GM15510 (cell line): ENCODE data around the gene ZBTB5.

ENCODE experiments used
- POLR2A ChIP-seq: IDR thresholded peaks from 3 replicates; pipeline ENCODE4 v1.6.1; 2011; ENCODE audit warnings: borderline replicate concordance; ENCODE audit not compliant: insufficient read length; ENCODE audit errors: extremely low read depth

ZBTB5 gene

DNA sequence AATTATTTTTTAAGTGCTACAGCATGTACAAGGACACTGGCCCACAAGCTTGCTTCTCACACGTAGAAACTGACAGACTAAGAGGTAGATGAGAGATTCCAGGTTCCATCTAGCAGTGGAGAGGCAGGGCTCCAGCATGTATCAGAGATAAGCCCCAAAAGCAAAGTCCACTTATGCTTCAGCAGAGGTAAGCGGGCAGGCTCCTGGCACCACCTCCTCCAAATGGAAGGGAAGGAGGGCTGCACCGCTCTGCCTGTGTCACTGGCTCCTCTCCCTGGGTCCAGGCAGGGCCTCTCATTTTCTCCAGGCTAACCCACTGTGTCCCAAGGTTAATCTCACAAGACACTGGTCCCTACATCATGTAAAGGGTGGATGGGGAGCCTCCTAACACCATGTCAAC, 26.9 kb downstream of the ZBTB5 start:
- TF ChIP-seq POLR2A = no peak

DNA sequence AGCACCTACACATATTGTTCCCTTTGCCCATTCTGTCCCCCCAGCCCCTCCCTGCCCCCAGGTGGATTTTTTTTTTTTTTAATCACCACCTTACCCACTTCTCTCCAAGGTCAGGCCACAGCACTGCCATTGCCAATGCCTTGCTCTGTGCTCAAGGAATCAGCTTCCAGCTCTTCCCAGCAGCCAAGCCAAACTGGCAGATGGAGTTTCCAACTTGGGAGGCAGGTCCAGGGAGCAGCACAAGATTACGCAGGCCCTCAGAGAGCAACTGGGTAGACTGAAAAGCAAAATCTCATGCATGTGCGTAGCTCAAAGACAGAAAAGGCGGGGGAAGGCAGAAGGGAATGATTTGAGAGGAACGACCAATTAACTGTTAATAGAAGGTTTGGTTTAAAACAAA, 27.6 kb downstream of the ZBTB5 start:
- no peak for TF ChIP-seq POLR2A

- no peak for TF ChIP-seq POLR2A
Observed at GRCh38 chr9:37437010-37437409, 28.2 kb downstream of the ZBTB5 start.

GRCh38 chr9:37436540-37436939, 28.7 kb downstream of the ZBTB5 start:
- no peak for TF ChIP-seq POLR2A

DNA sequence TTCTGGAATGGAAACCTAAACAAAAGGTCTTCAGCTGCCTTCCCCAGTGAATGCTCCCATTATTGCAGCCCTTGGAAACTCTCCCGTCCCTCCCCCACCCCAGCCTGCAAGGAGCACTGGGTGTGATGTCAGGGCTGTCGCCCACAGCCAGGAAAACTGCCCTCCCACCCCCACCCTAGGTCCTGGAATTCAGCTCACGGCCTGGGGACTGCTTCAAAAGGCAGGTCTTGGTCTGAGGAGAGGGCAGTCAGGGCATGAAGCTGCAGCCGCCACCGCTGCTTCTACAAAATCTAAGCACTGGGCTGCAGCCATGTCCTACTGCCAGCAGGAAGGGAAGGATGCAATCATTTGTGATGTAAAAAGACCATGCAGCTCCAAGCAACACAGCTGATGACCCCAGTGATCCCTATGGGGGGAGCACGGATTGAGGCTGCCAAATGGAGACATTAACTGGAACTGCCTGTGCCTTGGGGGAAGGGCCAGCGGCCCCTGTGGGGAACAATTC, 31.3 kb downstream of the ZBTB5 start:
- TF ChIP-seq POLR2A = no peak

DNA sequence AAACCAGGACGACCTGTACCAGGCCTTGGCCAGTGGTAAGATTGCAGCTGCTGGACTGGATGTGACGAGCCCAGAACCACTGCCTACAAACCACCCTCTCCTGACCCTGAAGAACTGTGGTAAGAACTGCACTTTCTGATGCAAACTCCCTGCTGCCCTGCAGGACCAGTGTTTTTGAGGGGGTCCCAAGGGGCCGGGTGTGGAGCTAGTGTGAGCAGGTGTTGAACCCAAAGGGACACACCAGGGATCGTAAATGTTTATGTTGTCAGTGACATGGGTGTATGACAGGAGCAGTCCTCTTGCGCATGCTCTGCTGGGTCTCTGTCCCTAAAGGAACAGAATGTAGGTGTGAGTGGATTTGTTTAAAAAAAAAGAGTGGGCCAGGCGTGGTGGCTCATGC, 33.2 kb downstream of the ZBTB5 start:
- TF ChIP-seq POLR2A = no peak

DNA sequence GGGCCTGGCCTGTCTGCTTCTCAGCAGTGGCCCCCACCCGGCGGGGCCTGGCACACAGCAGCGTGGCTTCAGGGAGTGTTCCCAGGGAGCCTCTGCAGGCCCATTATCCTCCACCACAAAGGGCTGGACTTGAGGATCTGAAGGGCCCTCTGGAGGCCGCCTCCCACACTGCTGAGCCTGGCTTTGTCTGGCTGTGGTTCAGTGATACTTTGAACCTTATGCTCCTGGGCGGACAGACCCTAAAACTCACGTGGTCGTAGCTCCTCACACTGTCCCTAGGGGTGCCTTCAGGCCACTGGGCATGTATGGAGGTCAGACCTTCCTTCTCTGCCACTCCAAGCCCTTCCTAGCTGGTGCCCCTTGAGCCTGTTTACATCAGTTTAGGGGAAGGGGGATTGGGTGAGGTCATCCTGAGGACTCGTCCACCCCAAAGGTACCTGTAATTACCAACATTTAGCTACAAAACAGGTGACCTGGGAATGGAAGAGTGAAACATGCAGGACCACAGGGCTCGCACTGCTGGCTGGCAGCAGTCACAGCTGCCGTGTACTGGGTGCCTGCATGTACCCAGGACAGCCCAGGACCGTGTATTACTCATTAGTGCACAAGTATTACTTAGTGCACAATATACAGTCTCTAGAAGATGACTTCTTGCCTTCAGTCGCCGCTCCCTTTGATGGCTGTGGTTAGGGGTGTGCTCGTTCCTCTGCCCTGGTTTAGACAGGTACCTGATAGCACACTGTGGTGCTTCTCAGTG, 34.2 kb downstream of the ZBTB5 start:
- TF ChIP-seq POLR2A = no peak

- TF ChIP-seq POLR2A = no peak
Observed at GRCh38 chr9:37429441-37430285, 35.6 kb downstream of the ZBTB5 start.

DNA sequence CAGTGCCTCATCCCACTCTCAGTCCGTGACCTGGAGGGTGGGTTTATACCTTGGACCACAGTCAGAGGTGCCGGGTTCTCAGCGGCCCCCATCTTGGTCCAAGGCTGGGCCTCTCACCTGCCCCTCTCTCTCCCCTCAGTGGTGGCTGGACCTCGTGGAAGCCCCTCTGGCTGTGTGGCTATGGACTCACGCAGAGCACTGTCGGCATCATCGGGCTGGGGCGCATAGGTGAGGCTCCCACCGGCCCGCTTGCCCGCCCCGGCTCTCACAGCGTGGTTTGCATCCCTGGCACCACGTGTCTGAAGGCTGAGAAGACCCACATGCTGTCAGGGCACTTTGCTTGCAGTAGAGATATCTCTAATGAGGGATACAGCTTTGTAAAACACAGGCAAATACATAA, 36.9 kb downstream of the ZBTB5 start:
- TF ChIP-seq POLR2A = no peak

GRCh38 chr9:37426846-37427245, 38.4 kb downstream of the ZBTB5 start:
- no peak for TF ChIP-seq POLR2A

GRCh38 chr9:37425298-37425752, 39.9 kb downstream of the ZBTB5 start:
- TF ChIP-seq POLR2A = no peak

DNA sequence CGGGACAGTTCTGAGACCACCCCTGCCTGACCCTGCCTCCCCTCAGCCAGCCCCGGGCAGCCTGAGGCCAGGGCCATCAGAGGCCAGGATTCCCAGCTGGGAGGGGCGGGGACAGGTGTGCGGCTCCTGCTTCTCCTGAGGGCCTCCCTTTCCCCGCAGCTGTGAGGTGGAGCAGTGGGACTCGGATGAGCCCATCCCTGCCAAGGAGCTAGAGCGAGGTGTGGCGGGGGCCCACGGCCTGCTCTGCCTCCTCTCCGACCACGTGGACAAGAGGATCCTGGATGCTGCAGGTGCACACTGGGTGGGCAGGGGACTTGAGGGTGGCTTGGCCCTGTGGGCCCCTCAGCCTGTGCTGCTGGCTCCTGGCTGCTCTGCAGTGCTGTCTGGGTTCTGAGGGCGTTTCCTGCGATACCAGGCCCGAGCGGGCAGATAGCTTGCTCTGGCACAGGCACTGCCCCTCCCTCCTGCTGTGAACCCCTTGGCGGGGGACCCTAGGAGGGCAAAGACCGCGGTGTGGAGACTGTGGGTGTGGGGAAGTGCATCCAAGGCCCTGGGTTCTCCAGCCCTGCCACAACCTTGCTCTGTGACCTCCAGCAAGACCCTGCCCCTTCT, 40.5 kb downstream of the ZBTB5 start:
- no peak for TF ChIP-seq POLR2A

DNA sequence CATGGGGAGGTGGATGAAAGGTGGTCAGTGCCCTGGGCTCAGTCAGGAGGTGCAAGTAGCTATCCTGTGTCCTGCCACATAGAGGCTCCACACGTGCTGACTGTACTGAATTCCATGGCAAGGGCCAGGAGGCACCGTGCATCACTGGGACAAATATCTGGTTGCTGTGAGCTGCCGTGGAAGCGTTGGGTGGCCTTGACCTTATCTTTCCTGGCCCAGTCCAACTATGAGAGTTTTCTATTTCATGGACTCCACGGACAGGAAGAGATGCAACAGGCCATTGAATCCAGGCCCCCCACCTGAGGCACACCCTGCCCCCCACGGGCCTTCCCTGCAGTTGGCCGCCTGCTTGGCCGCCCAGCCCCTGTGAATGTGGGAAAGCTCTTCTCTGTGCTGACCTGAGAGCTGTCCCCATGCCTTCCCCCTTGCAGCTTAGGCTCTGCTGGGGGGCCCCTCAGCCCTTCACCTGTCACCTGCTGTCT, 41.0 kb downstream of the ZBTB5 start:
- TF ChIP-seq POLR2A = no peak

- TF ChIP-seq POLR2A = no peak
Observed at GRCh38 chr9:37423508-37423907, 41.7 kb downstream of the ZBTB5 start.
